OCI-LY7 (cell line): Measurements from ENCODE around the gene RBM15.

Experiments
- EZH2phosphoT487 ChIP-seq: fragments of 200-600 bp; sonication (generic); IDR thresholded peaks from 2 replicates; pipeline ENCODE4 v1.6.1; 2018; ENCODE audit warnings: low read depth, borderline replicate concordance, mild to moderate bottlenecking, mixed run types, antibody characterized with exemption, low read length, moderate library complexity, mixed read lengths
- TF ChIP-seq, protein P1 (sequence below): fragments of 200-600 bp; sonication (generic); conservative IDR thresholded peaks from 2 replicates; pipeline ENCODE4 v1.5.1; 2014; ENCODE audit warnings: mild to moderate bottlenecking, antibody characterized with exemption, low read length, moderate library complexity, mixed read lengths

DNA sequence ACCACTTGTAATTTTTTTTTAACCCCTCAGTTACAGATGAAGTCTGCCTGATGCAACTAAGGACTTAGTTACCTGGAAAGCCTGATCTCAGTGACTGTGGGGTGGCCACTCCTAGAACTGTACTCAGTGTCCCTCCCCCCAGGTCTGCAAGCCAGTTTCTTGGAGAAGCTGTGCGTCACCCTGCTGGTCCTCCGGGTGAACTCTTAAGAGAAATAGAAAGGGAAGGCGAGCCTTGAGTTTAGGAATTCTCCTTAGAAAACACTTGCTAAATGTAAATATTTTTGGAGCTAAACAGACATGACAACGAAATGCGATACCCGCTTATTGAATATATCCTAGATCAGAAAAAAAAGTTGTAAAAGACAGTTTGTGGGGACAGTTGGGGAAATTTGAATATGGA lies 50.9 kb downstream of the RBM15 start:
- TF ChIP-seq, protein P1, sequence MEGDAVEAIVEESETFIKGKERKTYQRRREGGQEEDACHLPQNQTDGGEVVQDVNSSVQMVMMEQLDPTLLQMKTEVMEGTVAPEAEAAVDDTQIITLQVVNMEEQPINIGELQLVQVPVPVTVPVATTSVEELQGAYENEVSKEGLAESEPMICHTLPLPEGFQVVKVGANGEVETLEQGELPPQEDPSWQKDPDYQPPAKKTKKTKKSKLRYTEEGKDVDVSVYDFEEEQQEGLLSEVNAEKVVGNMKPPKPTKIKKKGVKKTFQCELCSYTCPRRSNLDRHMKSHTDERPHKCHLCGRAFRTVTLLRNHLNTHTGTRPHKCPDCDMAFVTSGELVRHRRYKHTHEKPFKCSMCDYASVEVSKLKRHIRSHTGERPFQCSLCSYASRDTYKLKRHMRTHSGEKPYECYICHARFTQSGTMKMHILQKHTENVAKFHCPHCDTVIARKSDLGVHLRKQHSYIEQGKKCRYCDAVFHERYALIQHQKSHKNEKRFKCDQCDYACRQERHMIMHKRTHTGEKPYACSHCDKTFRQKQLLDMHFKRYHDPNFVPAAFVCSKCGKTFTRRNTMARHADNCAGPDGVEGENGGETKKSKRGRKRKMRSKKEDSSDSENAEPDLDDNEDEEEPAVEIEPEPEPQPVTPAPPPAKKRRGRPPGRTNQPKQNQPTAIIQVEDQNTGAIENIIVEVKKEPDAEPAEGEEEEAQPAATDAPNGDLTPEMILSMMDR, result no peak
- TF ChIP-seq EZH2phosphoT487, result no peak
